Mammary epithelial cell (primary cell): Measurements from ENCODE around the gene MALL.
"Not testable (repeated sequence)": the region's sequence is repeated elsewhere in the genome, so short reads cannot be mapped to it uniquely, and the experiment has no call there.

Experiments
- CTCF ChIP-seq, 2 donors: IDR thresholded peaks in 1 of 2; conservative IDR thresholded peaks in 1 of 2; 2 replicates each; pipeline ENCODE4 v1.5.1; 2011 to 2012; ENCODE audit warnings: inconsistent platforms in 2 of 2, low read length in 2 of 2, mild to moderate bottlenecking in 2 of 2, control low read depth in 1 of 2, low read depth in 1 of 2; ENCODE audit not compliant: insufficient read depth in 1 of 2; ENCODE audit errors: extremely low read depth in 1 of 2
- EZH2 ChIP-seq: IDR thresholded peaks from 2 replicates; pipeline ENCODE4 v1.6.1; 2012; ENCODE audit warnings: low read length, inconsistent platforms, borderline replicate concordance

- not testable (repeated sequence) for TF ChIP-seq CTCF (conservative IDR thresholded peaks at IDR 0.05 in 1 of 2, IDR thresholded peaks at IDR 0.05 in 1 of 2; ENCODE audit: extremely low read depth in 1 of 2, insufficient read depth in 1 of 2, low read depth in 1 of 2, low read length in 2 of 2); EZH2
Measured at GRCh38 chr2:110100880-110101279, 14.7 kb downstream of the MALL start.
